GM19025 (cell line): ENCODE data around the gene ASTN2.

Source experiments
- ATAC-seq: cut with Tn5 transposase; IDR thresholded peaks from one replicate; pipeline ENCODE4 v1.9.1; 2021; ENCODE audit warnings: mild to moderate bottlenecking, low read depth, moderate library complexity; ENCODE audit not compliant: unreplicated experiment

Gene ASTN2

GRCh38 chr9:116724123-116724522 is 690.7 kb downstream of the ASTN2 start:
- ATAC-seq, result no peak

DNA sequence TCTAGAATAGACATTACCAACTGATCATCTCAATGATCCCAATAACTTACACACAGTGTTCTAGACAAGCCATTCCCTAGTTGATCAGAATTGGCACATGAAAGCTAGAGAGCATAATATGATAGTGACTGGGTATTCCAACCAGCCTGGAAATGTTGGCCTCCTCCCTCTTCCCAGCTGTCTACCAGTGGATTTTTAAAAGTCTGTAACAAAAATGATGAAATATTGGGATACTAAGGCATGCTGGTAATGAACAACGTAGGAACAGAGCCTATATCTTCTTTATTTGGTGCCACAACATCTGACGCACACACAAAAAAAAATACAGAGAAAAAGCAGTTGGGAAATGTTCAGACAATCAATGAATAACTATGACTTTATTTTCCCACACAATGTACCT is 692.9 kb downstream of the ASTN2 start:
- no peak for ATAC-seq

GRCh38 chr9:116721411-116721810 is 693.4 kb downstream of the ASTN2 start:
- ATAC-seq, result no peak

GRCh38 chr9:116720111-116720510 is 694.7 kb downstream of the ASTN2 start:
- ATAC-seq, result no peak

GRCh38 chr9:116718111-116718510 is 696.7 kb downstream of the ASTN2 start:
- no peak for ATAC-seq

- no peak for ATAC-seq
Measured at GRCh38 chr9:116717150-116717549, 697.7 kb downstream of the ASTN2 start.

GRCh38 chr9:116716438-116716837 is 698.4 kb downstream of the ASTN2 start:
- no peak for ATAC-seq

GRCh38 chr9:116715751-116716150 is 699.1 kb downstream of the ASTN2 start:
- ATAC-seq, result no peak

- no peak for ATAC-seq
Measured at GRCh38 chr9:116713271-116713670, 701.6 kb downstream of the ASTN2 start.

GRCh38 chr9:116712781-116713180 is 702.1 kb downstream of the ASTN2 start:
- ATAC-seq, result no peak

- ATAC-seq, result no peak
Measured at GRCh38 chr9:116706310-116707290, 708.3 kb downstream of the ASTN2 start.

GRCh38 chr9:116705531-116705930 is 709.3 kb downstream of the ASTN2 start:
- no peak for ATAC-seq

DNA sequence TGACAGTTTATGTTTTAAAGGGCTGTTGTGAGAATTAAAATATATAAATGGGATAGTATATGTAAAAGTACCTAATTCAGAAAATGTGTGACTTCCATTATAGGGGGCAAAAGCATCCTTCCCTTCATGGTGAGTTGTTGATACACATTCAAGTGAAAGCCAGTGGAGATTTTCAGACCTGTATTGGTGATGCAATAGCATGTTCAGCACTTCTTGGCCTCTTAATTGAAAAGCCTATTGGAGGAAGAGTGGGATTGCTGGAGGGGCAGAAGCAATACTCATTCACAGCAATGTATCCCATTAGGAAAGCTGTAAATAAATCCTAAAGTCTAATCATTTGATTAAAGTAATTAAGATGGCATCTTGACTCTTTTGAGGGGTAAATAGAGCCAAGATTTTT is 710.4 kb downstream of the ASTN2 start:
- no peak for ATAC-seq

DNA sequence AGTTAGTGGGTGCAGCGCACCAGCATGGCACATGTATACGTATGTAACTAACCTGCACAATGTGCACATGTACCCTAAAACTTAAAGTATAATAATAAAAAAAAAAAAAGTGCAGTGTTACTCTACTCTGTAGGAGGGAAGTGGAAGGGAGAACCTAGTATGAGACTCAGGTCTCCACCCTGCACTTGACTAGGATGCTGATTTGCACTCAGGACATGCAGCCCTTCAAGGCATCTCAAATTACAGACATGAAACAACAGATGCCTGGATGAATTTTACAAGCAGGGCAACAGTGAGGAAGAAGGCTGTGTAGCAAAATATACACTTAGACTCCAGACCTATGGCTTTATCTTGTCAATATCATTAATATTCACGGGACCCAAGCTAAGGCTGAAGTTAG is 711.2 kb downstream of the ASTN2 start:
- no peak for ATAC-seq

DNA sequence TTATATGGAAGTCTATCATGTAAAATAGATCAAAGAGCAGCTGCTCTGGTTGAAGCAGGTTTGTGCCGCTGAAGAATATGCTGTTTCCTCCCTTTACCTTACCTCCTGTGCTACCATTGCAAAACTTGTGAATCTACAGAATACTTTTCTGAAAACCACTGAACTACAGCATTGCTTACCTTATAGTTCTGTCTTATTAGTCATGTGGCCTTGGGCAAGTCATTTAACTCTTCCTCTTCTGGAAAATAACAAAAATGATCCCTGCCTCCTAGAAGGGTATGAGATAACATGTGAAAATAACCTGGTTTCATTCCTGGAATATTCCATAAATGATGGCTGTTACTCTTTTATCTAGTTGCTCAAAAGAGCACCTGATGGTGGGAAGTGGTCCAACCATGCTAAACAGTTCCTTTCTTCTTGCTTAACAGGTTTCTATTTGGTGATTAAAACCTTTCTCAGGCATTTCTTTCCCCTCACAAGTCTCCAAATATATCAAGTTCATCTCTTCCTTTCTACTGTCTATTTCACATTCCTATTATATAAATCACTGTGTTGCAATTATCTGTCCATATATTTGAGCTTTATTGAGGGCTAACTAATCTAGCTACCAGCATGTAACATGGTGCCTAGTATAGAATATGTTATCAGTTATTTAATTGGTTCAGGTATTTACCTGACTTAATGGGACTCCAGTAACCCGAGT is 712.8 kb downstream of the ASTN2 start:
- no peak for ATAC-seq

DNA sequence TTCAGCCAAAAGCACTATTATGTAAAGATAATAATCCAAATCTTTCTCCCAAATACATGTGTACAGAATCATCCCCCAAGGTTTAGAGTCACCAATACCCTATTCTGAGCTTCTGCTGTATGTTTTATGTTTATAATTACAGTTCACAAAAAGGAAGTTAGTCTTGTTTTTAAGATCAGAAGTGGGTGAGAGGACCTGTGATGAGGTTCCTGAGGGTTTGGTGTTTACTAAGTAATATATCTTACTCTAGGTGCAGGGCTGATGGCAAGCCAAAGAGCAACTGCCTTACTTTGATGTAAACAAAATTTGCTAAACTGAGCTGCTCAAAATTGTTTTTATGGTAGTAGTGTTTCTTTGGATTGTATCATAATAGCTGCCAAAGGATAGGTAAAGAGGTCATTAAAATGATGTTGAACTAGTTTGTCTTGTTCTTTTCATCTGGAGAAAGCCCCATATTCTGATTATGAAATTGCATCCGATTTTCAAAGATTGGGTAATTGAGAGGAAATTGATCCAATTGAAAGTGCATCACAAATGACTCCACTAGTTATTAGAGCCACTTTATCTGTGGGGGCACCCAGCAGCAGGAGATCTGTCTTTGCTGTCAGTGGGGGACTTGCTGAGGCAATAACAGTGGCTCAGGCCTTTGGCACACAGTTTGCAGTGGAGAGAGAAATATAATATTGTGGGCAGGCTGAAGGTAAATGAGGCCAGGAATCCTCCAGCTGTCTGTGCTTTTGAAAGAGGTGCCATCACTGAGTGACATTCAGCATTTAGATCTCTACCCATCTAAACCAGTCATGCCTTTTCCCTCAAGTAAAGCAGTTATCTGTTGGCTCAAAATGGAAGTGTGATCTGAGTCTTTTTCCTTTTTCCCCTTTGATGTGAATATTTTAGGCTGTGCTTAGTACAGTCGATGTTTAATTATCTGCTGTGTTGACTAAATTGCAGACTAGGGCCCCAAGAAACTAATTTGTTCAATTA is 713.7 kb downstream of the ASTN2 start:
- no peak for ATAC-seq

GRCh38 chr9:116700279-116700678 is 714.6 kb downstream of the ASTN2 start:
- no peak for ATAC-seq

DNA sequence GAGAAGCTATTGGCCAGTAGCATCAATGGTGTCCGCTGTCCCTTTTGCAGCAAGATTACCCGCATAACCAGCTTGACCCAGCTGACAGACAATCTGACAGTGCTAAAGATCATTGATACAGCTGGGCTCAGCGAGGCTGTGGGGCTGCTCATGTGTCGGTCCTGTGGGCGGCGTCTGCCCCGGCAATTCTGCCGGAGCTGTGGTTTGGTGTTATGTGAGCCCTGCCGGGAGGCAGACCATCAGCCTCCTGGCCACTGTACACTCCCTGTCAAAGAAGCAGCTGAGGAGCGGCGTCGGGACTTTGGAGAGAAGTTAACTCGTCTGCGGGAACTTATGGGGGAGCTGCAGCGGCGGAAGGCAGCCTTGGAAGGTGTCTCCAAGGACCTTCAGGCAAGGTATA is 717.0 kb downstream of the ASTN2 start:
- no peak for ATAC-seq

- ATAC-seq, result no peak
Measured at GRCh38 chr9:116697362-116697761, 717.5 kb downstream of the ASTN2 start.

GRCh38 chr9:116695438-116695837 is 719.4 kb downstream of the ASTN2 start:
- no peak for ATAC-seq
